ENCODE measurements around the gene JHY. TPM values are rescaled to one million over a fixed set of nuclear protein-coding genes. Genes with fewer than 3 reads are reported as not detected.

Gene JHY
- total RNA-seq, 1 donor from 2014 or later, result 13.3 TPM

GRCh38 chr11:122918734-122919133 lies 36.2 kb downstream of the JHY start:
- ATAC-seq (no peak), DNase-seq (ENCODE audit: low spot score) (no peak)
- intact Hi-C loops (cut with DNase I), result no loop called here

- no peak for DNase-seq (ENCODE audit: low spot score)
- intact Hi-C loops (cut with DNase I), result no loop called here
- ATAC-seq, result no peak
Observed at GRCh38 chr11:122920579-122920978, 38.0 kb downstream of the JHY start.

GRCh38 chr11:122922893-122923292 lies 40.3 kb downstream of the JHY start:
- intact Hi-C loops (cut with DNase I), result no loop called here
- DNase-seq (ENCODE audit: low spot score) (no peak), ATAC-seq (no peak)

- ATAC-seq (no peak), DNase-seq (ENCODE audit: low spot score) (no peak)
- intact Hi-C loops (cut with DNase I), result no loop called here
Observed at GRCh38 chr11:122923302-122923701, 40.7 kb downstream of the JHY start.

- no peak for ATAC-seq
- no peak for DNase-seq (ENCODE audit: low spot score)
- intact Hi-C loops (cut with DNase I), result no loop called here
Observed at GRCh38 chr11:122931510-122931909, 49.0 kb downstream of the JHY start.

- DNase-seq (ENCODE audit: low spot score), result no peak
- ATAC-seq, result peak; percentile 88
- intact Hi-C loops (cut with DNase I), result no loop called here
Observed at GRCh38 chr11:122933416-122933815, 50.9 kb downstream of the JHY start.

- intact Hi-C loops (cut with DNase I), result no loop called here
- ATAC-seq (no peak), DNase-seq (ENCODE audit: low spot score) (no peak)
Observed at GRCh38 chr11:122937983-122938382, 55.4 kb downstream of the JHY start.

- DNase-seq (ENCODE audit: low spot score) (no peak), ATAC-seq (no peak)
- intact Hi-C loops (cut with DNase I), result no loop called here
Observed at GRCh38 chr11:122938557-122938956, 56.0 kb downstream of the JHY start.

GRCh38 chr11:122951211-122951610 lies 68.7 kb downstream of the JHY start:
- intact Hi-C loops (cut with DNase I), result no loop called here
- DNase-seq (ENCODE audit: low spot score) (no peak), ATAC-seq (no peak)

GRCh38 chr11:122954455-122954854 lies 71.9 kb downstream of the JHY start:
- intact Hi-C loops (cut with DNase I), result no loop called here
- DNase-seq (ENCODE audit: low spot score), result no peak
- ATAC-seq, result no peak

GRCh38 chr11:122963961-122964360 lies 81.4 kb downstream of the JHY start:
- ATAC-seq (no peak), DNase-seq (ENCODE audit: low spot score) (no peak)
- intact Hi-C loops (cut with DNase I), result no loop called here

GRCh38 chr11:122976061-122976733 lies 93.6 kb downstream of the JHY start:
- intact Hi-C loops (cut with DNase I), result no loop called here
- no peak for ATAC-seq
- no peak for DNase-seq (ENCODE audit: low spot score)

GRCh38 chr11:122976734-122977469 lies 94.3 kb downstream of the JHY start:
- intact Hi-C loops (cut with DNase I), result no loop called here
- ATAC-seq (no peak), DNase-seq (ENCODE audit: low spot score) (no peak)

GRCh38 chr11:122977470-122978298 lies 95.1 kb downstream of the JHY start:
- intact Hi-C loops (cut with DNase I), result no loop called here
- DNase-seq (ENCODE audit: low spot score) (no peak), ATAC-seq (peak; percentile 34)

GRCh38 chr11:122978299-122978620 lies 95.7 kb downstream of the JHY start:
- DNase-seq (ENCODE audit: low spot score) (no peak), ATAC-seq (no peak)
- intact Hi-C loops (cut with DNase I), result no loop called here

GRCh38 chr11:122979103-122979814 lies 96.7 kb downstream of the JHY start:
- no peak for ATAC-seq
- no peak for DNase-seq (ENCODE audit: low spot score)

GRCh38 chr11:122979815-122980595 lies 97.4 kb downstream of the JHY start:
- ATAC-seq, result no peak
- intact Hi-C loops (cut with DNase I), result no loop called here
- no peak for DNase-seq (ENCODE audit: low spot score)

More at GRCh38 chr11:122979103-122979814, 96.7 kb downstream of the JHY start:
- intact Hi-C loops (cut with DNase I), result no loop called here

GRCh38 chr11:122981388-122982264 lies 99.1 kb downstream of the JHY start, which contains the start of gene BSX:
TSS of gene BSX (minus strand) at chr11:122981834. CDS start at chr11:122981671, 163 bp downstream.
- DNase-seq (ENCODE audit: low spot score), result no peak
- intact Hi-C loops (cut with DNase I), result no loop called here

More at GRCh38 chr11:122981388-122982264, 99.1 kb downstream of the JHY start, which contains the start of gene BSX:
- peak; percentile 71 for ATAC-seq
